Kidney tubule cell (primary cell): ENCODE measurements around the gene SPINT2.

ENCODE experiments used
- DNase-seq: peaks from one replicate; pipeline ENCODE4 v3.0.0-alpha.2; 2018; ENCODE audit warnings: low spot score

Gene SPINT2

DNA sequence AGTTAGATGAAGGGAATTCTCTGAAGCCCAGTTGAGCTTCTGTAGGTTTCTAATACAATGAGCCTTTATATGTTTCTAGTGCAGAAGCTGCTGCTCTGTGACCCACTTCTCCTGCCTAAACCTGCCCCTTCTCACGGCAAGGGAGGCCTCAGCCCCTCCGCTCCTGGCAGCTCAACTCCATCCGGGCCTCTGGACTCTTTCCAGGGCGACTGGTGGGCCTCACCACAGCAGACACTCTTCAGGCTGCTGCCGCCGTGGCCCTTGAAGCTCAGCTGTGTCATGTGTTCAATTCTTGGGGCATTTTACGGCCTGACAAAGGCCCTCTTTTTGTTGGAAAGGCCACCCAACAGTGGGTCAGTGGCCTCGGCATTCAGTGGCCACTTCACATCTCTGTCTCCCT, 29.7 kb downstream of the SPINT2 start:
- DNase-seq: no peak

DNA sequence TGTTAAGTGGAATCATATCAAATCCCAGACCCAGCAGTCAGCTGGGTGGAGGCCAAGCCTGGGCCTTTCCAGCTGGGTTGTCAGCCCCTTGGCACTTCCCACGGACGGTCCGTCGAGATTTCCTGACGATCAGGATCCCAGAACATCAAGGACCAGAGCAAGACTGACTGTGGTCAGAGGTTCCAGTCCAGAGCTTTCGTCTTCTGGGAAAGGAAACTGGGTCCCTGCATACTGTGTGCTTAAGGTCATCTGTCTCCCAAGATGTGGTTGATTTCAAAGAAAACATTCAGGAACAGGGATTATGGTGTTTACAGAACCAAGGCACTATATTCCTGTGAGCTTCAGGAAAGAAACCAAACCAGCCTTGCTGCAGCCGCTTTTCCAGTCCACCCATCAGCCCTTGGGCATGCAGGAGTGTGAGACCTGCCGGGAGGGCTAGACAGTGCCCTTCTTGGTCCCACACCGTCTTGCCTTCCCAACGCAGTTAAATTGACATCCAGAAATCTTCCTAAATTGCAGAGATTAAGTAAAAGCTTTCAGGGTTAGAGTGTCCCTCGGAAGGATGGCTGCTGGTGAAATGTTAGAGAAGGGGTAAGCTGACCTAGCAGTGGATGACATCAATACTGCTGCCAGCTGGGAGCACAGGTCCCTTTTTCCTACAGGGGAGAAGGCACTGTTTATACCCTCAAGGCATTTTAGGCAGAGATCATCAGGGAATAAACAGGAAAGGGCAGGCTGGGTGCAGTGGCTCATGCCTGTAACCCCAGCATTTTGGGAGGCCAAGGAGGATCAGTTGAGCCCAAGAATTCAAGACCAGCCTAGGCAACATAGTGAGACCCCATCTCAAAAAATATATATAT, 34.7 kb downstream of the SPINT2 start:
- peak; percentile 75 for DNase-seq

DNA sequence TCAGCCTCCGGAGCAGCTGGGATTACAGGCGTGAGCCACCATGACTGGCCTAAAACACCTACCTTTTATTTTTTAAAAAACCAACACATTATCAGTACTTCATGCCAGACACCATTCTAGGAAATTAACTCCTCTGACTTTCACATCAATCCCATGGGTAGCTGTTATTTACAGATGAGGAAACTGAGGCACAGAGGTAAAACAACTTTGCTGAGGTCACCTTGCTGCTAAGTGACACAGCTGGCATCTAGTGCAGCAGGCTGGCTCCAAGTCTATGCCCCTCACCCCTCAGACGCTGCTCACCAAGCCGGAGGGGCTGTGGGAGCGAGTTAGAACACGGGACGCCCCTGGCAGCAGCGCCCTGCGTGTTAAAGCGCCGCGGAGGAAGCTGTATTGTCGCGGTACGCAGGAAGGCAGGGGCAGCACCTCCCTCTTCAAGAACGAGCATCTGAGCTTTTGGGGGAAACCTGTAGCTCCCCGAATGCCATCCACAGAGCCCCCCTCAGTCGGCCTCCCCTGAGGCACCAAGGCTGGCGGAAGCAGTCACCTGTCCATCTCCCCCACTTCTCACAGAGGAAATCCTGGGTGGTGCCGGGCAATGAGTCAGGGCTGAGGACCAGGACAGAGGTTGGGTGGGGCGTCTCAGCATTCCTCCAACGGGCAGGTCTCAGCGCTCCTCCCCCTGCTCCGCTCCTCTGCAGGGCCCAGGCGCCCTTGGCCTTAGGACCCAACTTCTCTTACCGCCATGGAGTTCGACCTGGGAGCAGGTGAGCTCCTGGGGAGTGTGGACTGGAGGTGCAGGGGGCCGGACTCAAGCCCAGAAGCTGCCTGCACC, 39.4 kb downstream of the SPINT2 start, which contains the start of gene C19orf33:
Gene C19orf33 (plus strand): TSS at position 735 of the 835 bp plus-strand sequence. CDS start 11 bp downstream, at position 746.
- peak; percentile 89 for DNase-seq

DNA sequence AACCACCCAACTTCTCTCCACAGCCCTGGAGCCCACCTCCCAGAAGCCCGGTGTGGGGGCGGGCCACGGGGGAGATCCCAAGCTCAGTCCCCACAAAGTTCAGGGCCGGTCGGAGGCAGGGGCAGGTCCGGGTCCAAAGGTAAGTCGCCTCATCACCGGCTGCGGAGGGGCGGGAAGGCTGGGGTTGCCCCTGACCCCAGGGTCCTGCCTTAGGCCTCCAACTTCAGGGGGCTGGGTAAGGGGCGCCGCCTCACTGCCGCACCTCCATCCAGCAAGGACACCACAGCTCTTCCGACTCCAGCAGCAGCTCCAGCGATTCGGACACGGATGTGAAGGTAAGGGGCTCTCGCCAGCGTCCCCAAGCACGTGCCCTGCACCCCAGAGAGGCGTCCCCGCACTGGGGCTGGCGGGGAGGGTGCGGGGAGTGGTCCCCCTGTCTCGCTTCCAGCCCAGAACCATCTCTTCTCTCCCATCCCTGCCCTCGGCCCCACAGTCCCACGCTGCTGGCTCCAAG, 40.0 kb downstream of the SPINT2 start:
- no peak for DNase-seq

DNA sequence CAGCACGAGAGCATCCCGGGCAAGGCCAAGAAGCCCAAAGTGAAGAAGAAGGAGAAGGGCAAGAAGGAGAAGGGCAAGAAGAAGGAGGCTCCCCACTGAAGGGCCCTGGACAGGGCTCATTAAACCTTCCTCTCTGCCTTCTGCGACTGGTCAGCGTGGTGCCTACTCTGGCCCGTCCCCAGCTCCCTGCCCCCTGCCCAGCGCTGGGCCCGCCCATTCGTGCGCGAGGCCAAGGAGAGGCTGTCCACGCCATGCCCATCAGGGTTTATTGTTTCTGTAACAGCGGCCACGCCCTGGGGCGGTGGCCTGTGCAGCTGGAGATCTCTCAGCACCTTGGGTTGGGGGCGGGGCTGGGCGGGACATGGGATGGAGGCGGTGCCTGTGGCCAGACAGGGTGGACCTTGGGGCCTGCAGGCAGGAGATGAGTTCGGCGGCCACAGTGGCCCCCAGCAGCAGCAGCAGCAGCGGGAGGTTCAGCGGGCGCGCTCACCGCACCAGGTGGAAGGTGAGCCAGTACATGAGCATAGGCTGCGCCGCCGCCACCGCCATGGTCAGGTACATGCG, 40.6 kb downstream of the SPINT2 start:
- peak; percentile 94 for DNase-seq

DNA sequence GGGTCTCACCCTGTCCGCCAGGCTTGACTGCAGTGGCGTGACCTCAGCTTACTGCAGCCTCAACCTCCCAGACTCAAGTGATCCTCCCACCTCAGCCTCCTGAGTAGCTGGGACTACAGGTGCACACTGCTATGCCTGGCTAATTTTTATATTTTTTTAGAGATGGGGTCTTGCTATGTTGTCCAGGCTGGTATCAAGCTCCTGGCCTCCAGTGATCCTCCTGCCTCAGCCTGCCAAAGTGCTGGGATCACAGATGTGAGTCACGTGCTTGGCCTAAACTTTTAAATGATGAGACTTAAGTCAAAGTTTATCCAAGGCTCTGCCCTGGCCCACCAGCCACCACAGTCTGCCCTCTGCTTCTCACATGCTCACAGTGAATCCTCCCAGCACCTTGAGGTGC, 41.9 kb downstream of the SPINT2 start:
- DNase-seq: no peak

DNA sequence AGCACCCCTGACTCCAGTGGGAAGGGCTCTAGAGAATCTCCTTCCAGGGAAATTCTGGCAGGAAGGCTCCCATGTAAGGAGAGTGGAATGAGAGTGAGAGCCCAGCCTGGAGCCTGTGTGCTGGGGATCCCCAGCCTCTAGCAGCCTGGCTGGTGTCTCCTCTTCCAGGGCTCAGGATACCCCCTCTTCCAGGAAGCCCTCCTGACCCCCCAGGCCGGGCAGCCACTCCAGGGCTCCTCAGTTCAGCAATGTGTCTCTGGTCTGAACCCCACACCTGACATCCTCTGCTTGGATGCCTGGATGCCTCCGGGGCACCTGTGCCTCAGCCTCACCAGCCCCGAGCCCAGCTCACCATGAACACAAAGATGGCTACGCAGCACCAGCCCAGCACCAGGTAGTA, 42.7 kb downstream of the SPINT2 start:
- no peak for DNase-seq

DNA sequence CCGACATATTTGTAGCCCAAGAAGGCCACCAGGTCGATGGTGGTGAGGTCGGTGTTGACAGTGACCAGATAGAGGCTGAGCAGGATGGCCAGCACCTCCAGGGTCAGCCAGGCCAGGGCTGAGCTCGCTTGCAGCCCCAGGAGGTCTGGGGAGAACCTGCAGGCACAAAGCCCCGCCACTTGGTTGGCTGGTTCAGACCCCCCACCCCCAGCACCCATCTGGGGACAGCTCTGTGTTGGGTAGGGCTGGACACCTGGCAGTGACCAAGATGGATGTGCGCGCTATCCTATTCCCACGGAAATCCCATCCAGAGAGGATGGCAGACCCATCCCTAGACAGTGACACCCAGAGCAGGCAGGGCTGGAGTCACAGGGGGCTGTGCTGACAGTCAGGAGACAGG, 43.2 kb downstream of the SPINT2 start:
- no peak for DNase-seq

DNA sequence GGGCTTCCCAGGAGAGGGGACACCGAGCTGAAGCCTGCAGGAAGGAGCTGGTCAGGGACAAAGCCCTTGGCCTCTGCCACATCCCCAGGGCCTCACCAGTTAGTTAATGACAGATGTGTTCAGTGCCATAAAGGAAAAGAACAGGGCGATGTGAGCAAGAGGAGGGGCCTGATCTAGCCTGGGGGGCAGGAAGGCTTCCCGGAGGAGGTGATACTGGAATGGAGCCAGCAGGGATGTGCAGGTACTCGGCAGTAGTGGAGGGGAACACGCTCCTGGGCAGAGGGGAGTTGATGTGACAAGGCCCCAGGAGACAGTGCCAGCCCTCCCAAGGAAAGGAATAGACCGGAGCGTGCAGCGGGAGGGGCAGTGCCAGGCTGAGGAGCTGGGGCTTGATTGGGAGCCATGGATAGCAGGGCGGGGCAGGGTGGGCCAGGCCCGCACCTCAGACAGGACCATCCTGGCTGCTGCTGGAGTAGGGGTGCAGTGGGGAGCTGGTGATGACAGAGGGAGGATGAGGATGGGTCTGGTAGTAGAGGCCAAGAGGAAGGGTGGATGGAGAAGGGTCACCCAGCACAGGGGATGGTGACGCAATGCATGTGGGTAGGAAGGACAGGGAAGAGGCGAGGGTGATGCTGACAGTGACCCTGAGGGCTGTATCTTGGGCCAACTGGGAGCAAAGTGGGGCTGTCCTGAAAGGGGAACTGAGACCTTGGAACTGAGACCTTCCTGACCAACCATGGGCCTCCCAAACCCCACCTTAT, 43.8 kb downstream of the SPINT2 start:
- no peak for DNase-seq

DNA sequence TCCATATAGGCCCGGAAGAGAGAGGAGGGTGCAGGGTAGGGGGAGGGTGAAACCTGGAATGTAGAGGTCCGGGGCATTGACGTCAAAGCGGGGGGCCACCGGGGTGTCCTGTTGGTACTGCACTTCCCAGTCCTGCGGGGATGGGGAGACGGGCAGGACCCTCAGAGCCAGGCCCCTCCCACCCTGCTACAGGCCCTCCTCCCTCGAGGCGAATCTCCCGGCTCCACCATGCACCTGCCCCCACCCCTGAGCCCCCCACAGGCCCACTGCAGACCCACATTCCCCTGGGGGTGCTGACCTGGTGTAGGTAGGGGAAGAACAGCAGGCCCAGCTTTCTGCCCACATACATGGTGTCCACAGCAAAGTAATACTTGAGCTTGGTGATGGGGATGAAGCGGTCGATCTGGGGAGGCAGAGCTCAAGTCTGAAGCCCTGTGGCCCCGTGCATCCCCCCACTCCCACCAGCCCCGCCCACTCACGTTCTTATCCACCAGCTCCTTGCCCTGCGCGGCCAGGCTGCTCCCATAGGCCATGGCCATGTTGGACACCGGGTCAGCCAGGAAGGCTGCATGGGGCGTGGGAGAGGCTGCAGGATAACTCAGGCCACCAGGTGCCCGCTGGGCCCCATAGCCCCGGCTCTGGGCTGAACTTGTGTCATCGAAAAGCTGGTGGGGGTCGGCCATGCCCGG, 44.7 kb downstream of the SPINT2 start:
- no peak for DNase-seq

DNA sequence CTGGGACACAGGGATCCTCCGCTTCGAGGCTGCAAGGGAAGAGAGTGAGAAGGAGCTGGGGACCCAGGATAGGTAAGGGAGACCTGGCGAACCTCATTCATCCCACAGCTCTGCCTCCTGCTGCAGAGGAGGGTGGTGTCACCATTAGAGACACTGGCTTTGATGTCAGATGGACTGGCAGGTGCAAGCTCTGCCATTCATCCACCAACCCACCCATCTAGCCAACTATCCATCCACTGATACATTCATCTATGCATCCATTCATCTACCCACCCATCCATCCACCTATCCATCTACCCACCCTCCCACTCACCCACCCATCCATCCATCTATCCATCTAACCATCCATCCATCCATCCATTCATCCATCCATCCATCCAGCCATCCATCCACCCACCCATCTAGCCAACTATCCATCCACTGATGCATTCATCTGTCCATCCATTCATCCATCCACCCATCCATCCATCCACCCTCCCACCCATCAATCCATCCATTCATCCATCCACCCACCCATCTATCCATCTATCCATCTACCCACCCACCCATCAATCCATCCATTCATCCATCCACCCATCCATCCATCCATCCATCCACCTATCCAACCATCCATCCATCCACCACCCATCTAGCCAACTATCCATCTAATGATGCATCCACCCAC, 45.4 kb downstream of the SPINT2 start:
- no peak for DNase-seq

DNA sequence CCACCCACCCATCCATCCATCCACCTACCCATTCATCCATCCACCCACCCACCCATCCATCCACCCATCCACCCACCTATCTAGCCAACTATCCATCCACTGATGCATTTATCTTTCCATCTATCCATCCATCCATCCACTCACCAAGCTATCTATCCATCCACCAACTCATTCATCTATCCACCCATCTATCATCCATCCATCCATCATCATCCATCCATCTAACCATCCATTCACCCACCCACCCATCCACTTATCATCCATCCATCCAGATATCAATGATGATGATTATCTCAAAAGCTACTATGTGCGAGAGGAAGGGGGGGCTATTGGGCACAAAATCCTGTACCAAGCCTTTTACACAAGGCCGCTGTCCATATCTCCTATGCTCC, 45.9 kb downstream of the SPINT2 start:
- no peak for DNase-seq

DNA sequence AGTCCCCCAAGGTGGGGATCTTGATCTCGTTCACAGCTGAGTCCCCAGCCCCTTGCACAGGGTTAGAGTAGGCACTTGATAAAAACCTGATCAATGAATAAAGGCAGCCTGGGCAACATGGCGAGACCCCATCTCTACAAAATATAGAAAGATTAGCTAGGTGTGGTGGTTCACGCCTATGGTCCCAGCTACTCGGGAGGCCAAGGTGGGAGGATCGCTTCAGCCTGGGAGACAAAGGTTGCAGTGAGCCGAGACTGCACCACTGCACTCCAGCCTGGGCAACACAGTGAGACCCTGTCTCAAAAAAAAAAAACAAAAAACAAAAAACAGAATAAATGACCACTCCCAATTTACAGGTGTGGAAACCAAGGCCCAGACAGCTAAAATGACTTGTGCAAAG, 46.6 kb downstream of the SPINT2 start:
- no peak for DNase-seq

DNA sequence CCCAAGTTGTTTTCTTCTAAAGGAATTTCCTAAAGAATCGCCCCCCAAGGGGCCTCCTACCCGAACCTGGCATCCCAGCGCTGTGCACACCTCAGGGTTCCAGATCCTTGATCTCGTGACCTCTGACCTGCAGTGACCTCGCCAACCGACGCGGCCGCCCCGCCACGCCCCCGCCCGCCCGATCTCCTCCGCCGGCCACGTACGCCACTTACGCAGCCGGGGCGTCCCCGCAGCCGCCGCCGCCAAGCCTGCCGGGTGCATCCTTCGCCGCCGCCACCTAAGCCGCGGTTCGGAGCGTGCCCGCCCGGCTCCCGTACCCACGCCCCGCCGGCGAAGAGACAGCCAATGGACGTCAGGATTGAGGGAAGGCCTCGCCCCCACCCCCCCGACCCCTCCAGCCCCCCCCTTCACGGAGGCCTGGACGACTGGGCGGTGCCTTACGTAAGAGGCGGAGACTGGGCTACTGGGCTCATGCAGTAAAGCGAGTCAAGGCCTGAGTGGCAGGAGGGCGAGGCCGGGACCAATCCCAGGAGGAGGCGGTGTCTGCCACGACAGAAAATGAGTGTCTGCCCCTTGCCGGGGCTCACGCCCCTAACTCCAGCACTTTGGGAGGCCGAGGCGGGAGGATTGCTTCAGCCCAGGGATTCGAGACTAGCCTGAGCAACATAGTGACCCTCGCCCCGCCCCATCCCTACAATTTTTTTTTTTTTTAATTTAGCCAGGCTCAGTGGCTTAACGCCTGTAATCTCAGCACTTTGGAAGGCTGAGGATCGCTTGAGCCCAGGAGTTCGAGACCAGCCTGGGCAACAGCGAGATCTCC, 51.5 kb downstream of the SPINT2 start, which contains the start of gene YIF1B:
Gene YIF1B (minus strand): TSS at position 291 of the 820 bp plus-strand sequence. CDS start 30 bp downstream, at position 261.
- DNase-seq: peak; percentile 98

DNA sequence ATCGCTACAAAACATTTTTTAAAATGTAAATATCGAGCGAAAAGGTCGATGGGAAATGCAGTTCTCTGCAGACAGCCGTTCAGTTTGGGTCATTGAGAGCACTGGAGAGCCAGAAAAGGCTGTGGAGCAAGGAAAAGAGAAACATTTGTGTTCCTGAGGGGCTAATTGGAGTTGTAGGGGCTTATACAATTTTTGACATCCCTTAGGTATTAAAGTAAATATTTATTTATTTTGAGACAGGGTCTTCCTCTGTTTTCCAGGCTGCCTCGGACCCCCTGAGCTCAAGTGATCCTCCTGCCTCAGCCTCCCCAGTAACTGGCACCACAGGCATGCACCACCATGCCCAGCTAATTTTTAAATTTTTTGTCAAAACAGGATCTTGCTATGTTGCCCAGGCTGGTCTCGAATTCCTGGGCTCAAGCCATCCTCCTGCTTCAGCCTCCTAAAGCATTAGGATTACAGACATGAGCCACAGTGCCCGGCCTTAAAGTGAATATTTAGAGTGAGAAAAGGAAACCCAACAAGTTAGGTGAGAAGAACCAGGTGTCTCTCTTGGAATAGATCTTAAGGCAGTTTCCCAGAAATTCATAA, 52.2 kb downstream of the SPINT2 start:
- DNase-seq: no peak

DNA sequence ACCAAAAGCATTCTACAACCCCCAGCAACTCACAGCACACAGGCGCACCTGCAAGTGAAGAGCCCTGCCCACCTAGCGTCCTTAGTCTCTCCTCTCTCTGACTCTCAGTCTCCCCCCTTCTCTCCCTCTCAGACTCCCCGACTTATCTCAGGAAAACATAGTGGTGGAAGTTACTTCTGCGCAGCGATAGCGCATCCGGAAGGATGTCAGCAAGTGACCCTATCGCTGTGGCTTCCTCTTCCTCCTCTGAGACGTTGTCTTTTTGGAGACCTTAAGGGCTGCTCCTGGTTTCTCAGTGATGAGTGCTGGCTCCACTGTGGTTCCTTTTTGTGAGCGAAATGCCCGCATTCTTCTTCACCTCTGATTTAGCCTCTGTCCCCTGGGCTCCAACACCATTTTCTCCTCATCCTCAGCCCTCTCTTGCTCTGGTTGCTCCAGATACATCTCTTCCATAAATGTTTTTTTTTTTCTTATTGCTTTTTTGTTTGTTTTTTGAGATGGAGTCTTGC, 52.8 kb downstream of the SPINT2 start:
- no peak for DNase-seq

DNA sequence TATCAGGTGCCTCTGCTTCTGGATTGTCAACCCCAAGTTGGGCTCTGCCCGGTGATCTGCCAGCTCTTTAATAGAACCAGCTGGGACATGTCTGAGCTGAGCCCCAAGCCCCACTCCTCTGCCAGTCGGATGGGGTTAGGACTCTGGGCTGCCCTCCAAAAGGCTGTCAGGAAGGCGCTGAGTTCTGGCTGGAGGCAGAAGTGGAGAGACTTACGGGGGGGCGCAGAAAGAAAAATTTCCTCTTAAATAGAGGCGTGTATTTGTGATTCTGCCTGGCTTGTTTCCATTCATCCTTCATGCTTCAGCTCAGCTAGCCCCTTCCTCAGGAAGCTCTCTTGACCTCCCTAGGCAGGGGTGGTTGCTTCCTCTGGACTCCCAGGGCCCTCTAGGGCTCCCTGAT, 54.3 kb downstream of the SPINT2 start:
- no peak for DNase-seq

DNA sequence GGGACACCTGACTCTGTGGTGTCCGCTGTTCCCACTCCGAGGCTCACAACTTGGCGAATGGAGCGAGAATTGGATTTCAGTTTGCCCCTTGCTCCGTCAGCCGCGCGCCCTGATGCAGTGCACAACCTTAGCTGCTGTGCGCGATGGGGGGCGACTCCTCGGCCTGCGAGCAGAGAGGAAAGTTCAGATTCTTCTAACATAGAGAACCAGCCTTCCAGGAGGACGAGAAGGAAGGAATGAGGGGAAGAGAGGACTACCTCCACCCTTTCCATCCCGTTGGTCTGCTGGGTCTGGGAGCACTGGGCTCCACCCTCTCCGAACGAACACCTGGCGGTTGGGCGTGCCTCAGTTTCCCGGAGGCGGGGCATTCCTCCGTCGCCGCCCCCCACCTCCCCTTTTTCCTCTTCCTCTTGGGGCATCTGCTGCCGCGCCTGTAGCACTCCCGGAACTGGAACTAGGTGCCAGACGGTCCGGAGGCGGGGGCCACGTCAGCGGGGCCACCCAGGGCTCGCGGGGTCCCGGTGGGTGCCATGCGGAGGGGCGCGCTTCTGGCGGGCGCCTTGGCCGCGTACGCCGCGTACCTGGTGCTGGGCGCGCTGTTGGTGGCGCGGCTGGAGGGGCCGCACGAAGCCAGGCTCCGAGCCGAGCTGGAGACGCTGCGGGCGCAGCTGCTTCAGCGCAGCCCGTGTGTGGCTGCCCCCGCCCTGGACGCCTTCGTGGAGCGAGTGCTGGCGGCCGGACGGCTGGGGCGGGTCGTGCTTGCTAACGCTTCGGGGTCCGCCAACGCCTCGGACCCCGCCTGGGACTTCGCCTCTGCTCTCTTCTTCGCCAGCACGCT, 55.3 kb downstream of the SPINT2 start, which contains the start of gene KCNK6:
Gene KCNK6 (plus strand): TSS at position 425 of the 838 bp plus-strand sequence. CDS start 106 bp downstream, at position 531.
- peak; percentile 66 for DNase-seq
